Stimulated activated CD4-positive, alpha-beta T cell treated with anti-CD3 and anti-CD28 coated beads, Interleukin-2, amount 100 ng/mL, for 4 hours (primary cell): ENCODE measurements around the gene TTK.

ENCODE experiments used
- DNase-seq: peaks from one replicate; pipeline ENCODE4 v3.0.0-alpha.2; 2020; ENCODE audit warnings: low read depth

Gene TTK

DNA sequence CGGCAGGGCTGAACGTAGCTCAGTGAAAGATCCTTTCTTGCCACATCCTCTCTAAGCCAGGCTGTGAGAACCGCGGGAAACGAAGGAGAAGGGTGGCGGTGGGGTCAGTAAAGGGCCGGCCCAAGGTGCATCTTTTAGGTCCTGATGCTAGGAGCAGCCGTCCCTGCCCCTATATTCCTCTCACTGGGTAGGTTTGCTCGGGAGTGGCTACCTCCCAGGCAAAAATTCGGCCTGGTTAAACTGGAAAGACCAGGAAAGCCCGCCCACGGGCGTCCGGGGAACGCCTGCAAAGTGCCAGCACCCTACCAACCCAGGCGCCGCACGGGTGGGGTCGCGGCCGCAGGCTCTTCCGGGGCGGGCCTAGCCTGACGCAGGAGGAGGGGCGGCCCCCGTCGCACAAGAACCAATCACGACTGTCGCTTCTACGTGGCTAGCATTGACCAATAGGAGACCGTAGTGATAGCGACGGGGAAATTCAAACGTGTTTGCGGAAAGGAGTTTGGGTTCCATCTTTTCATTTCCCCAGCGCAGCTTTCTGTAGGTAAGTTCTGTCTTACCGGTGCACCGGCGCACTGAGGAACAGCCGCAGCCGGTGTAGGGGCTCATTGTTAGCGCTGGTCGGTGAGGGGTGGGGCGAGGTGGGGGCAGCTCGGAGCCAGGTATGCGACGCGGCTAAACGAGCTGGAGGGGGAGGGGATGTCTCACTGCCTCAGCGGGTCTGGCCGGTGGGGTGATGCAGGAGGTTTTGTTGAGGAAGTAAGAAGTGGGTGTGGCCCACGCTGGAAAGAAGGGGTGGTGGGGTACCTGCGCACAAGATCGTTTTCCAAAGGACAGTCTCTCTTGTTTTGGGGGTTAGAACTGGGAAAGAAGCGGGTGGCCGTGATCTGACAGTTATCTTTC, at the start of gene TTK:
TSS of gene TTK (plus strand) at position 477 of the 900 bp plus-strand sequence. CDS start 1,195 bp downstream, outside the sequence.
- peak; percentile 83 for DNase-seq

DNA sequence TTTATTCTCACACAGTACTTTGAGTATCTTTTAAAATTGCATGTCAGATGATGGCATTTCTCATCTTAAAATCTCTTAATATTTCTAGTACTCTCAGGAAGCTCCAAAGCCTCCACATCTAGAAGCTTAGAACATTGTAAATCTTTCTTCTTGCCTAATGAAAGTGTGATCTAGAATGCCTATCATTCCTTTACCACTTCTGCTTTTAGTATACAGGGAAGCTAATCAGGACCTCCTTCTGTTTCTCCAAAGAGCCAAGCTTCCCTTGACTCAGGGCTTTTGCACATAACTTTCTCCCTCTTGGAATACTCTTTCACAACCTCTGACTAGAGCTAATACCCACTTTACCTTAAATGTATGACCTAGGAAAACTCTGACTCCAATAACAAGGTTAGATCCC, 49.6 kb upstream of the TTK start:
- no peak for DNase-seq

DNA sequence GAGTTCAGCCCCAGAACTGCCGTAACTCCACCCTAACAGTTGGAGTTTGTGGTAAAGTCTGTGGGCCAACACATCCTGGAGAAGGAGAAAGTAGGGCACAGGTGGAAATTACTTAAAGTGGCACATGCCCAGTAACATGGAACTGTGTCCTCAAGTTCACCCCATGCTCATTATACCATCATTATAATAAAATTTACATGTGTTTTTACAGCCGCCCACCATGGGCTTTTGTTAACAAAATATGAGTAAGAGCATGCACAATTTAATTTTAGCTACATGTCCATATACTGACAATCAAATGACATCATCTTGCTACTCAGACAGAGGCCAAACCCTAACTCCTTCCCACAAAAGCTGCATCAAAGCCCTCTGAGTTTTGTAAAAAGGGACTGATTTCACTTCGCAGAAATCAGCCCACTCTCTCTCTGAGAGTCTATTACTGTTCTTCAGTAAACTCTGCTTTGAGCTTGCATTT, 39.8 kb upstream of the TTK start:
- no peak for DNase-seq

DNA sequence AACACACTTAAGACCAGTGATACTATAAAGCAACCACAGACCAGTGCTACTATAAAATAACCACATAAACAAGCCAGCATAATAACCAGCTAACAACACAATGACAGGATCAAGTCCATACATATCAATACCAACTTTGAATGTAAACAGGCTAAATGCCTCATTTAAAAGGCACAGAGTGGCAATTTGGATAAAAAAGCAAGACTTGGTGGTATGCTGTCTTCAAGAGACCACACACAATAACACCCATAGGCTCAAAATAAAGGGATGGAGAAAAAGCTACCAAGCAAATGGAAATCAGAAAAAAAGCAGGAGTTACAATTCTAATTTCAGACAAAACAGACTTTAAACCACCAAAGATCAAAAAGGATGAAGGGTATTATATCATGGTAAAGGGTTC, 37.3 kb upstream of the TTK start:
- DNase-seq: no peak

DNA sequence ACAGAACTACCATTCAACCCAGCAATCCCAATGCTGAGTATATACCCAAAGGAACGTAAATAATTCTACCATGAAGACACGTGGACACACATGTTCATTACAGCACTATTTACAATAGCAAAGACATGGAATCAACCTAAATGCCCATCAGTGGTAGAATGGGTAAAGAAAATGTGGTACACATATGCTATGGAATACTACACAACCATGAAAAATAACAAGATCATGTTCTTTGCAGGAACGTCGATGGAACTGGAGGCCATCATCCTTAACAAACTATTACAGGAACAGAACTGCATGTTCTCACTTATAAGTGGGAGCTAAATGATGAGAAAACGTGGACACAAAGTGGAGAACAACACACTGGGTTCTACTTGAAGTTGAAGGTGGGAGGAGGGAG, 34.7 kb upstream of the TTK start:
- DNase-seq: no peak

DNA sequence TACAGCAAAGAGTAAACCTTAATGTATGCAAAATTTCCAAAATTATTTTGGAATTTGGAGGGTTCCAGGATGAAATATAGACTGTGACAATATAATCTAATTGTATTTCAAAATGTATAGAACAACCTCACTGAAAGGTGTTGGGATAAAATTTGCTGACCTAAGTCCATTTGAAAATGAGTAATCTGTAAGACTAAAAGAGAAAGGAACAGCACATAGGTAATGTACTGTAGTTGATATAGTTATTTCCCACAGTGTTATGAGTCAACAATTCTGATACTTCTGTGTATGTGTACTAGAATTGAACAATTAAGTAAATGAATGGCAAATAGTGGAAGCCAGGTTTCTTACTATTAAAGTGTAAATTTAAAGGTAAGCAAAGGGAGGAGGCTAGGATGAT, 33.3 kb upstream of the TTK start:
- DNase-seq: no peak

DNA sequence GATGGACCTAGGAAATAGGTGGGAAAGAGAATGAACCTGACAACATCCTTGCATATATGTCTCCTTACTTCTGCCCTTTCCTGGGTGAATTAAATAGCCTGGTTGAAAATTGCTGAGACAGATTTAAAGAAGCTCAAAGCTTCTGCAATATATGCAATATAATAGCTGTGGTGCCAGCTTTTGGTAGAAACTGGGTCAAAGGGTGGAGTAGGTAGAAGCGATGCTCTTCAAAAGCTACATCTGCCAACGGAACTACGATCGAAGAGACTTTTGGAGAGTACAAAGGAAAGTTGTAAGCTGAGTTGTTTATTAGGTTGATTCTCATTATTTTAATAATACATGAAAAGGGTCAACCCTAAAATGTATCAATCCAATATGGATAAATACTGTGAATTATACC, 22.8 kb upstream of the TTK start:
- no peak for DNase-seq

DNA sequence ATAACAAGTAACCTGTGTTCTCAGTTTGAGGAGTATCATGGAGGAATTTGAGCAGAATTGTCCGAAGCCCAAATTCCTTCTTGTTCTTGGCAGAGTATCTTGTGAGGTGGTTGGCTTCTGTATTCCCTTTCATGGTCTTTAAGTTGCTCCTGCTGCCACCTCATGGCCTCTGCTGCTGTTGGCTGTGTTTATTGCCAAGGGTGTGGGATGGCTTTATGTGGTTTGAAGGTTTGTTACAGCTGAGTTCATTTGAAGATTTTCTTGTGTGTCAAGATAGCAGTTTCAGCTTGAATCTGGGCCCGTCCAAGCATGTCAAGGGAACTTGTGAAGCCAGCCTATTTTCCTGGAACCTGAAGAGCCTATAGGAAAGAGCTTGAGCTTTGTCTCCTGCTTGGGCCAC, 20.2 kb upstream of the TTK start:
- DNase-seq: no peak

DNA sequence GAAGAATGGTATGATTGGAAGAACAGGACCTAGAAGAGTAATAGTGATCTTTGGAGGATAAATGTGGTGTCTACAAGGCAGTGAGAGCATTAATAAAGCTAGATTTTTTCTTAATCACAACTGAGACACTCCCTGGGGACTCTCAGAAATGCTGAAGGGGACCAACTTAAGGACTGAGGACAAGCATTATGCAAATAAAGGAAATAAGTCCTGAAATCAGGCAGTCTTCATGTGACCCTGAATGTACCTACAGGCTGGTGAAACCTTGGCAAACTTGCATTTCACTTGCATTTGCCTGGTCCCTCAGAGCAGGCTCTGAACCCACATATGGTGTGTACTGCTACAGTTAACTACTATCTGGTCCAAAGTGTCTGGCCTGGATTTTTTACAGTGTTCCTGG, 19.3 kb upstream of the TTK start:
- no peak for DNase-seq

DNA sequence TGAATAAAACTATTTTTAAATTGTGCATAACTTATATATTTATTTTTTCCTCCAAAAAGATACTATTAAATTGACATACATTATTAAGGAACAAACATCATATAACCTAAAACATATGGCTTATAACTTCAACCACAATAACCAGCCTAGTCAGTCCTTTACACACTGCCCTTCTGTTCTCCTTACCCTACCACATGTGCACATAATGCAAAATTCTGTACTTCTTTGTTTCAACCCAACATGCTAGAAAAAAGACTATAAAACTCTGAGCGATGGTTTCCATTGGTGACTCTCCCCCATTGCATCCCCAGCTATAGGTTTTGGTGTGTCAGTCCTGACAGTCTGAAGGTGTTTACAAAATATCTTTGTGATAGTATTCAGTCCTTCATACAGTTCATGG, 14.8 kb upstream of the TTK start:
- DNase-seq: no peak

DNA sequence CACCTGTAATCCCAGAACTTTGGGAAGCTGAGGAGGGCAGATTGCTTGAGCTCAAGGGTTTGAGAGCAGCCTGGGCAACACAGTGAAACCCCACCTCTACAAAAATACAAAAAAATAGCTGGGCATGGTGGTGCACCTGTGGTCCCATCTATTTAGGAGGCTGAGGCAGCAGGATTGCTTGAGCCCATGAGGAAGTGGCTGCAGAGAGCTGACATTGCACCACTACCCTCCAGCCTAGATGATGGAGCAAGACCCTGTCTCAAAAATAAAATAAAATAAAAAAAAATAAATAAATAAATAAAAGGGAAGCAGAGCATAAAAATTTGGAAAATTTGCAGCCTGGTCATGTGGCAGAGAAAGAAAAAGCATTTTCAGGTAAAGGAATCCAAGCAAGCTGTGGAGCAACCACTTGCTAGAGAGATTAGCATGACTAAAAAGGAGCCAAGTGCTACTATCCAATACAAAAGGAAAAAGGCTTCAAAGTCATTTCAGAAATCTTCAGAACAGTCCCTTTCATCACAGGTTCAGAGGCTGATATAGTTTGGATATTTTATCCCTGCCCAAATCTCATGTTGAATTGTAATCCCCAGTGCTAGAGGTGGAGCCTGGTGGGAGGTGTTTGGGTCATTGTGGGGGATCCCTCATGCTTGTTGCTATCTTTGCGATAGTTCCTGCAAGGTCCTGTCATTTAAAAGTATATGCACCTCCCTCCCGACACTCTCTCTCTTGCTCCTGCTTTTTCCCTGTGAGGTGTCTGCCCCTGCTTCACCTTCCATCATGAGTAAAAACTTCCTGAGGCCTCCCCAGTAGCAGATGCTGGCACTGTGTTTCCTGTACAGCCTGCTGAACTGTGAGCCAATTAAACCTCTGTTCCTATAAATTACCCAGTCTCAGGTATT, 11.2 kb upstream of the TTK start:
- DNase-seq: no peak

DNA sequence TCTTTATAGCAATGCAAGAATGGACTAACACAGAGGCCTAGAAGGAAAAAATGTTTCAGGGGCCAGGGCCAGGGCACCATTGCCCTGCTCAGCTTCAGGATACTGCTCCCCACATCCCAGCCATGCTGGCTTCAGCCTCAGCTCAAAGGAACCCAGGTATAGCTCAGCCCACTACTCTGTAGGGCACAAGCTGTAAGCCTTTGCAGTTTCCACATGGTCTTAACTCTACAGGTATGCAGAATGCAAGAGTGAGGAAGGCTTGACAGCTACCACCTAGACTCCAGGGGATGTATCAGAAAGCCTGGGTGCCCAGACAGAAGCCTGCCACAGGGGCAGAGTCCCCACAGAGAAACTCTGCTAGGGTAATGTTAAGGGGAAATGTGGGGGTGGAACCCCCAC, 10.5 kb upstream of the TTK start:
- DNase-seq: no peak

DNA sequence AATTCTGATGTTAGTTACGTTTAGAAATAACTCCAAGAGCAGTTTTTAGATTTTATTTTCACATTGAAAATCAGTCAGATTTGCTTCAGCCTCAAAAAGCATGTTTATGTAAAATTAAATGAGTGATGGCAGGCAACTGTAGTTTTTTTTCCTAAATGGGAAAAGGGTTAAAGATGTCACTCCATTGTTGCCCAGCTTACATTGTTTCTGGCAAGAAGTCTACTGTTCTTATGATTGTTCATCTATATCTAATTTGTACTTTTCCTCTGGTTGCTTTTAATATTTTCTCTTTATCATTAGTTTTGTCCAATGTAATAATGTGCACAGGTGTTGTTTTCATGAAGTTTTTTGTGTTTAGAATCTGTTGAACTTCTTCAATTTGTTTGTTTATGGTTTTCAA, 6.7 kb upstream of the TTK start:
- no peak for DNase-seq

DNA sequence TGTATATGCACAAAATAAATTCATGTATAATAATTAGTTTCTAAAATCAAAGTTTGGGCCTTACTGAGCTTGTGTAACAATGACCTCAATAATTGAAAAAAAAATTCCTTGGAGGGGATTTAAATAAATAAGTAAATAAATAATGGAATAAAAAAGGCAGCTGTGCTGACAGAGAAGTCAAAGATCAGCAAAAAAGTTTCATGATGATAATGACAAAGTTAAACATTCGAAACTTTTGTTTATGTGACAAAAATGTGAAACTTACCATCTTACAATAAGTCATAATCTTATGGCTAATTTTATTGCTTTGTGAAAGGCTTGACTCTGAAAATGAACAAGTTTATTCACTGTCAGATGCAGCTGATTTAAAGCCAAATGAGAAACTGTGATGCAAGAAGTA, 3.1 kb upstream of the TTK start:
- no peak for DNase-seq

DNA sequence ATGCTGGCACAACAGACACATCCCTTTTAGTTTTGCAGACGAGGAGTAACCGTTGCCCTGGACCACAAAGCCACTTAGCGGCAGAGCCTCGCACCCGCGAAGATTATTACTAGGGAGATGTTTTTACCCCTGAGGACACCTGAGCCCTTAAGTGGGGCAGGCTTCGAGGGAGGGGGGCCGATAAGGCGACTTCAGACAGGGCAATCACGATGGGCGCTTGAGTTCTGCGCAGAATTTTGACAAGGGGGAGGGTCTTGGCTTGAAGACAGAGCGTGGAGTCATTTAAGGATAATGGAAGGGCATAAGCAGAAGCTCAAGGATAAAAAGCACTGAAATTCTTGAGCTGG, 650 bp upstream of the TTK start:
- no peak for DNase-seq

DNA sequence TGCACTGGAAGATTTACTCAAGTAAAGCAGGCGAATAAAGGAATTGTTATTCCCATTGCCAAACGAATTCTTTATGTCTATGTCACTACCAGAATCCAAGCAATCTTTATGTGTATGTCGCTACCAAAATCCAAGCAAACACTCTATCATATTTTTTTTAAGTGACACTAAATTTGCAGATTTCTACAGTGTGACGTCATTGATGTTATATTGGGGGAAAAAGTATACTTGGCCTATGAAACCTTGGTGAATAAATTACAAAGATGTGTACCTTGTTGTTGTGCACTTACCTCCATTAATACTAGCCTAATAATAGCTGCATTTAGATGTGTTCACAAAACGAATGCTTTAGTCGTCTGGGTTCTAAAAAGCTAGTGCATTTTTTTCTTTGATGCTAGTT, 957 bp downstream of the TTK start:
- no peak for DNase-seq

DNA sequence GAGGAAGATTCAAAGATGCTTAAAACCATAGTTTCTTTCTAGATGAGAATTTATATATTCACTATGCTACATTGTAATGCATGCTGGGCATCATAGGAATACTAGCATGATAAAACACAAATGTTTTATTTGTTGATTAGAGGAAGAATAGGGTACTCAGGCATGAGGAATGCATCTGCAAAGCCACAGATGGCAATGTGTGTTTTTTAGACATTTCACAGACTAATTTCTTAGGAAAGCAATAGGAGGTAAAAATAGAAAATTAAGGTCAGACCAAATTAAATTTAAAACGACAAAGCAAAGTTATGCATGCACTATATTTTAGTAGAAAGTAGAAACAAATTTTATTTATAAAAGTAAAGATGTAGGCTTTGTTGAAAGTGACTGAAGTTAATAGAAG, 2.1 kb downstream of the TTK start:
- DNase-seq: no peak

DNA sequence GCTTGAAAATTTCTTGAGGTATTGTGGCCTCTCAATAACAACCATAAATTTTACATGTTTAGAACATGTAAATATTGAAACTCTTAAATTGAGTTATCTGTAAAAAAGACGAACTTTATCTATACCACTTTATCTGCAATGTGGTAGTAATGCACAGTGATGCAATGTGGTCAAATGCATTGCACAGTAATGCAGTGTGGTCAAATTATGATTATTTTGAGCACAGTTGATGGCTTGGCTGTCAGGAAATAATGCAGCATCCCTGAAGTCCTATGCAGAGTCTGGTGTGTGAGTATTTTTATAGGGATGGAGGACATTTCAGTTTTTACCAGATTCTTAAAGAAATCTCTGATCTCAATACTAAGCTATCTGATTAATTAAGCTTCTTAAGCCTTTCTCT, 5.1 kb downstream of the TTK start:
- no peak for DNase-seq

DNA sequence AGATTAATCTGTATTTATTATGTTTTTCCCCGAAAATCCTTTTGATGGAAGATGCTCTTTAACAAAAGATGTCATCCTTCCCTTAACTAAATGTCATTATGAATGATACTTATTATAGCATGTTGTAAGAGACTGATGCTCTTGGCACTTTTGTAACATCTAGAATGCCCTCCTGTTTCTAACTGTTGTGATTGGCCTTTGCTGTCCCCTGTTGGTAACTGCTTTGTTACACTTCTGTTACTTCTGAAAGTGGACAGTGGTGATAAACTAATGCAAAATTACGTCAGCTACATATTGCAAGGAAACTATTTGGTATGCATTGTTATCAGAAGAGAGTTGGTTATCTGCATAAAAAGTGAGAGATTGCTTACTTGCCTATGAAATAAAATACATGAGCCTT, 5.8 kb downstream of the TTK start:
- no peak for DNase-seq

DNA sequence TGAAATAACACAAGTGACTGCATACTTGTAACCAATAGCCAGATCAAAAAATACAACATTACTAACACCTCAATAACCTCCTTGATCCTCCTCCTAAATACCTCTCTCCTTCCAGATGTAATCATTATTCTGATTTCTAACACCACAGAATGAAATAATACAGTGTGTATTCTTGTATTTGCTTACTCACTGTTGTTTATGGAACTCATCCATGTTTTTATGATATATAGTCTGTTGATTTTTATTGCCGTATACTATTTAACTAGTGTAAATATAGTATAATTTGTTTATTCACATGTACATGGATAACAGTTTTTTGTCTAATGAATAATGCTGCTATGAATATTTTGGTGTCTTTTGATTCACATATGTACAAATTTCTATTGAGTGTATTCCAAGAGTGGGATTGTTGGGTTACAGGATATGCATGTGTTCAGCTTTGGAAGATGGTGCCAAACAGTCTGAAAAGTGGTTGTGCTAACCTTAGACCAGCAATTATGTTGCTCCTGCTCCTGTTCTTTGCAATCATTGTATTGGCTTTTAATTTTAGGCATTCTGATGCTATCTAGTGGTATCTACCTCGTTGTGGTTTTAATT, 11.5 kb downstream of the TTK start:
- no peak for DNase-seq

DNA sequence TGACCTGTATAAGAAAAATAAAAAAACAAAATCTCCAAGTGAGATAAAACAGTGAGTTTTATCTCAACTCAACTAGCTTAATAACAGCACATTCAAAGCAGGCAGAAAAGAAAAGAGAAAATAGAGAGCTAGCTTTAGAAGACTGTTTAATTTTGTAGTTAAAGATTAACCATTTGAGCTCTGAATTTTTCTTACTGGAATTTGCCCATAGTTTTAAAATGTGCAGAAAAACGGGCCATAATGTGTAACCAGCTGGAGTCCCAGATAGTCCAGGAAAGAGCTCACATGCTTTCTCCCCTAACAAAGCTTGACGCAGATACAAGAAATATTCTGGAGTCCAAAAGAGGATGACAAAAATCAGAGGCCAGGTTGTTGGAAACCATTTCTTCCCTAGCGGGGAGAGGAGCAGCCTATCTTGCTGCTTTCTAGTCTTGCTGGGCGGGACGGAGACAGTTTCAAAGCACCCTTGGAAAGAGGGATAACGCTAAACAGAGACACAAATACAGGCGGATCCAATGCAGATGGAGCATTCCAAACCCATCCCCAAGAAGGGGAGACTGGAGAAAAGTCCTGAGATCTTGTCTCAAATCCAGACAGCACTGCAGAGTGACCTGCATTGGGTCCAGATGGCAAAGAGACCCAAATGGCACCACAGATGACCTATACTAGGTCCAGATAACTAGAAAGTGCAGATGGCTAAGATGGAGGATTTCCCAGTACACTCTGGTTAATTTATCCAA, 16.1 kb downstream of the TTK start:
- DNase-seq: no peak

DNA sequence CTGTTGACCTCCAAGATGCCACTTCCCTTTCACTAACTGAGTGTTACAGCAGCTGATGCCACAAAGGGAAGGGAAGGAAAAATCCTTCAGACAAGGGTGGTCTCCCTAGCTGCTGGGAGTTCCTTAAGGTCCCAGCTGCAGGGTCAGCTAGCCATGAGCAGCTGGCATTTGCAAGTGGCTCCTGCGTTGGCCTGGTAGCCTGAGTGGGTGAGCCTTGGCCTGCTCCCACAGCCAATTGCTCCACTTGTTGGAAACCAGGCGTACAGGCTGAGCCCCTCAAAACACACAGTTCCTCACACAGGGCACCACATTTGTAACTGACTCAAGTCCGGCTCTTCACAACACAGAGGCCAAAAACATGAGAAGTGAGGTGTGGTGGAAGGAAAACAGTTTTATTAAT, 16.7 kb downstream of the TTK start:
- DNase-seq: no peak
